LHCN-M2 (cell line): ENCODE data around the gene MIA. TPM values are rescaled to one million over a fixed set of nuclear protein-coding genes. Genes with fewer than 3 reads are reported as not detected.
"Not testable (repeated sequence)": the region's sequence is repeated elsewhere in the genome, so short reads cannot be mapped to it uniquely, and the experiment has no call there.

ENCODE experiments used
- DNase-seq: peaks from one replicate; pipeline ENCODE4 v3.0.0-alpha.2; 2012; ENCODE audit warnings: low read depth
- total RNA-seq: library from RNA; depleted of rRNA; stranded (reverse); fragments of >200 nt; gene quantifications from 2 replicates; pipeline ENCODE4 v1.2.3, GENCODE V29; 2014; rRNA removed

The MIA gene
- total RNA-seq, 1 experiment from 2014 or later = not detected

- peak; percentile 44 for DNase-seq
Observed at GRCh38 chr19:40818480-40819399, 43.4 kb downstream of the MIA start.

DNA sequence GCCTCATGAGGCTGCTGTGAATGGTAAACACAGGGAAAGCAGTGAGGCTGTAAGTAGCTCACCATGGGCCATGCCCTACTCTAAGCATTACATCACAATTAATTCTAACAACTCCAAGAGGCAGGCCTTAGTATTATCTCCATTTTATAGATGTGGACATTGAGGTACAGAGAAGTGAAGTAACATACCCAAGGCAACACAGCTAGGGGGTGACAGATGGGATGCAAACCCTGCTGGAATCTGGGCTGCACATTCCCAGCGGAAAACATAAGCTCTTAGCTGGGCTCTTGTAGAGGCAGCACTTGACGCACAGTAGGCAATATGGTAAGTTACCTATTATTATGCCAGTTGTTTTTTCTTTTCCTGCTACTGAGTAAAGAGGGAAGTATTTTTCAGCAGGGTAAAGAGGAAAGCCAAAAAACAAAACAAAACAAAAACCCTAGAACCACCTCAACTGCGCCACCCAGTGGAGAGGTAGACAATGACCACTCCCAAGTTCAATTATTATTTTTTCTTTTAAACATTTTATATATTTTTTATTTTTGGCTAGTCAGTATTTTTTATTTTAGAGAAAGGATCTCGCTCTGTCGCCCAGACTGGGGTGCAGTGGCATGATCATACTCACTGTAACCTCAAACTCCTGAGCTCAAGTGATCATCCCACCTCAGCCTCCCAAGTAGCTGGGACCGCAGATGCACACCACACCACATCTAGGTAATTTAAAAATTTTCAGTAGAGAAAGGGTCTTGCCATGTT is 44.3 kb downstream of the MIA start:
- DNase-seq = peak; percentile 36

DNA sequence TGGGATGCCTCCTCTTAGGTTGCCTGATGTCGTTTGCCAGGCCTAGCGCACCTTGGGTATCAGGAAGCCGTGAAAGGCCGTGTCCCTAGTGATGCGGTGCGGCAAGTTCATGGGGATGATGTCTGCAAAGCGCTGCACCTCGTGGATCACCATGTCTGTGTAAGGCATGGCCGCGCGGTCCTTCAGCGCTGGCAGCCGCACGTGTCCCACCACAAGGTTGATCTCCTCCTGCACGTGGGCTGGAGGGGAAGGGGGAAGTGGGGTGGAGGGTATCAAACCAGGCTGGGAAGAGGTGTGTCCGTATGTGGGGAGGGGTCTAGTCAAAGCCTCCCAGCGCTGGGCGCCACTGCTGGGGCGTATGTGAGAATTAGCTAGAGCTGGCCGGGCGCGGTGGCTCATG is 46.8 kb downstream of the MIA start:
- DNase-seq = no peak

- DNase-seq = not testable (repeated sequence)
Observed at GRCh38 chr19:40822704-40823553, 47.6 kb downstream of the MIA start.

DNA sequence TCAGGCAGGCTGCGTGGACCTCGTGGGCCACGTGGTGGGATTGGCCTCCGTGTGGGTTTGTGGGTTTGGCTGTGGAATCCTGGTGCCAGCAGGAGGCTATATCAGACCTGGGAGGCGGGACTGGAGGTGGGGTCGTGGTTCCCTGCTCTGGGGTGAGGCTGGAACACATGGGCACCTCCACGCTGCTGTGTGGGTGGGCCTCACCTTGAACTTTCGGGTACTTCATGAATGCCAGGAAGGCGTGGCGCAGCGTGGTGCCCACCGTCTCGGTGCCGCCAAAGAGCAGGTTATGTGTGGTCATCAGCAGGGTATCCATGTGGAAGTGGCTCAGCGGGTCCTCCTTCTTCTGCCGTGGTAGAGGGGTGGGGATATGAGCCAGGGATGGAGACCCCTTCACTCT is 49.6 kb downstream of the MIA start:
- DNase-seq = not testable (repeated sequence)

DNA sequence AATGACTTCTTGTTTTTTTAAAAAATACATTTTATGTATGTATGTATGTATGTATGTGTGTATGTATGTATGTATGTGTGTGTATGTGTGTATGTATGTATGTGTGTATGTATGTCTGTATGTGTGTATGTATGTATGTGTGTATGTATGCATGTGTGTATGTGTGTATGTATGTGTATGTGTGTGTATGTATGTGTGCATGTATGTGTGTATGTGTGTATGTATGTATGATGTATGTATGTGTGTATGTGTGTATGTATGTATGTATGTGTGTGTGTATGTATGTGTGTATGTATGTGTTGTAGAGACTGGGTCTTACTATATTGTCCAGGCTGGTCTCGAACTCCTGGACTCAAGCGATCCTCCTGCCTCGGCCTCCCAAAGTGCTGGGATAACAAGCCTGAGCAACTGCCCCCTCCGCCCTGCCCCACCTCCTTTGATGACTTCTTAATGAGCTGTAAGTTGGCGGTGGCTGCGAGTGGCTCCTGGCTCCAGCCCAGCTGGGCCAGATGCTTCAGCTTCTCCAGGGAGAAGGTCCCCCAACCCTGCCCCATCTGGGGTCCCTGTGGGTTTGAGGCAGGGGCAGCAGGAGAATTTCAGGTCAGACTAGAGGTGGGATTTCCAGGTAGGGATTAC is 50.3 kb downstream of the MIA start:
- not testable (repeated sequence) for DNase-seq

- DNase-seq = not testable (repeated sequence)
Observed at GRCh38 chr19:40826312-40826698, 51.0 kb downstream of the MIA start.

DNA sequence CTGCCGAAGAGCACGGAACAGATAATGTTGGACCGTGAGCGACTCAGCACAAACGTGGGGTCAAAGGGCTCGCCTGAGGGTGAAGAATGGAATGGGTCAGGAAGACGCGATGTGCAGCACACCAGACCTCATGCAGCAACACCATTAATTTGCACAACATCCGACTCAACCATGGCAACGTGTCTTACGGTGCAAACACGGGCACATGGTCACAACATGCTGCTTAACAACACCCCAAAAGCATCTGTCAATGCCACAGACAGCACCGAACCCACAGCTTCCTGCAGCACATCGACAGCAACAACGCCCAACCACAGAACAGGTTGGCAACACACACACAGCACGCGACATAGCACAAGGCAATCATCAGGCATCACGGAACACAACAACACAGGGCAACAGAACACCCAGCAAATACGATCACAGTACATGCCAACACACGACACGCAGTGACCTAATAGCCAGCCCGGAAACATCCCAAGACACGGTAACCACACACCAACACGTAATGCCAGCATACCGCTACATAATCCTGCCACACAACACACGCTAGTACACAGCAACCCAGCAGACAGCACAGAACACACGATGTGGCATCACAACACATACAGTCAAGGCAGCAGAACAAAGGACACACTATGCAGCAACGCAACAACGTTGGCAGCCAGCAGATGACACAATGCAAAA is 51.5 kb downstream of the MIA start:
- DNase-seq = not testable (repeated sequence)

Other genes starting within 250 kb of the MIA start
- 63.5 and 85.6 TPM in 2 replicates for gene SHKBP1, start 198.6 kb upstream of the MIA start, total RNA-seq
- gene LTBP4, start 174.2 kb upstream of the MIA start, total RNA-seq = 5.0 and 7.3 TPM in 2 replicates
- gene NUMBL, start 84.9 kb upstream of the MIA start, total RNA-seq = 39.9 and 41.3 TPM in 2 replicates
- 37.2 and 54.7 TPM in 2 replicates for gene COQ8B, start 58.6 kb upstream of the MIA start, total RNA-seq
- gene ITPKC, start 58.4 kb upstream of the MIA start, total RNA-seq = 9.2 and 11.1 TPM in 2 replicates
- gene ACTMAP, start 25.0 kb upstream of the MIA start, total RNA-seq = 1.6 and 2.0 TPM in 2 replicates
- 97.5 and 115 TPM in 2 replicates for gene SNRPA, start 24.3 kb upstream of the MIA start, total RNA-seq
- gene RAB4B, start 2.7 kb downstream of the MIA start, total RNA-seq = 19.7 and 28.6 TPM in 2 replicates
- 99.8 and 101 TPM in 2 replicates for gene EGLN2, start 23.7 kb downstream of the MIA start, total RNA-seq
- not detected in 2 replicates for gene CYP2A6, start 74.9 kb downstream of the MIA start, total RNA-seq
- gene CYP2A7, start 106.7 kb downstream of the MIA start, total RNA-seq = not detected in 2 replicates
- gene CYP2B6, start 215.8 kb downstream of the MIA start, total RNA-seq = not detected in 2 replicates